GM23338 (cell line): ENCODE data around the gene CCDC60.

Experiments used
- CREB1 ChIP-seq: fragments of 250-450 bp; sonication (Bioruptor Pico); IDR thresholded peaks from 2 replicates; pipeline ENCODE4 v1.5.0; 2020; ENCODE audit warnings: low read depth, mild to moderate bottlenecking, moderate library complexity
- EZH2 ChIP-seq: fragments of 200-600 bp; sonication (generic); IDR thresholded peaks from one replicate; pipeline ENCODE4 v1.8.0; 2017; ENCODE audit warnings: antibody characterized with exemption, mild to moderate bottlenecking, low read depth; ENCODE audit not compliant: unreplicated experiment
- EZH2phosphoT487 ChIP-seq: fragments of 200-600 bp; sonication (generic); IDR thresholded peaks from one replicate; pipeline ENCODE4 v1.8.1; 2018; ENCODE audit warnings: antibody characterized with exemption; ENCODE audit not compliant: unreplicated experiment
- POLR2AphosphoS5 ChIP-seq: IDR thresholded peaks from 2 replicates; pipeline ENCODE4 v1.6.1; 2016; ENCODE audit warnings: antibody characterized with exemption, low read depth
- REST ChIP-seq: IDR thresholded peaks from one replicate; pipeline ENCODE4 v1.6.1; 2018; ENCODE audit warnings: antibody characterized with exemption; ENCODE audit not compliant: unreplicated experiment
- ZNF114 ChIP-seq: fragments of 250-450 bp; sonication (Bioruptor Pico); IDR thresholded peaks from 2 replicates; pipeline ENCODE4 v1.5.0; 2020; ENCODE audit warnings: mild to moderate bottlenecking, moderate library complexity
- ZNF331 ChIP-seq: fragments of 250-450 bp; sonication (Bioruptor Pico); IDR thresholded peaks from 2 replicates; pipeline ENCODE4 v1.5.0; 2020; ENCODE audit warnings: low read depth, mild to moderate bottlenecking, moderate library complexity
- TF ChIP-seq, protein P1 (sequence below), 2 experiments: fragments of 200-600 bp in 1 of 2; sonication (generic) in 1 of 2; conservative IDR thresholded peaks; 2 replicates each; pipeline versions ENCODE4 v1.5.1 to v1.6.1; 2016 to 2017; ENCODE audit warnings: antibody characterized with exemption in 2 of 2, low read depth in 2 of 2, mild to moderate bottlenecking in 2 of 2, moderate library complexity in 1 of 2
- TF ChIP-seq, protein P2 (sequence below): fragments of 250-450 bp; sonication (Bioruptor Pico); IDR thresholded peaks from 2 replicates; pipeline ENCODE4 v1.5.0; 2020; ENCODE audit warnings: mild to moderate bottlenecking, moderate library complexity

DNA sequence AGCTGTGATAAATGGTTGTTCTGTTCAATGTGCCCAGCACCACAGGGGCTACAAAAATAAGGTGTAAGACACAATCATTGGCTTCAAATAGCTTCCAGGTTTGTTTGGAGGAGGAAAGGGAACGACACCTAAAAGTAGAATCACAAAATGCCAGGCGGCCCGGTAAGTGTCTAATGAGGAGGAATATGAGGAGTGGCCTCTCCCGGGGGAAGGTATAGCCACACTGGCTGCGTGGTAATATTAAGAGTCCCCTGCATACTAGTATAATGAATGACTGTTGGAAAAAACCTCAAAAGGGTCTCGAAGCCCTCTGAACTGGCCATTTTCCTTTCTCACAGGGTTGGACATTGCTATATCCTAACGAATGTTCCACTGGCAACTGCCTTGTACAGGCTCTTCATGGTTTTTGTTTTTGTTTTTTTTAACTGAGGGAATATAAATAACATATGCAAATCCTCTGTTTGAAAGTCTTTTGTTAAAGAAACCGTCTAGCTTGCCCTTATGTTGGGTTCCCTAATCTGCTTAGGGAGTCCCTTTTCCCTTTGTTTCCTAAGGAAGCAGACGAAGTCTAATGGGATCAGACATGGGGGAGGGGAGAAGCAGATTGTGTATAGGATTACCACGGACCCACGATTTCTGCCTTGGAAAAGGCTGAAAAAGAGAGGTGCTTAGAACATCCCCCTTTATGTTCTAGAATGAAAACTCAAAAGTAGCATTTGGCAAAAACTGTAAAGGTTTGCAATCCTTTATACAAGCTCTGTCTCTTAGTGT is 4.2 kb downstream of the CCDC60 start:
- TF ChIP-seq, protein P1, sequence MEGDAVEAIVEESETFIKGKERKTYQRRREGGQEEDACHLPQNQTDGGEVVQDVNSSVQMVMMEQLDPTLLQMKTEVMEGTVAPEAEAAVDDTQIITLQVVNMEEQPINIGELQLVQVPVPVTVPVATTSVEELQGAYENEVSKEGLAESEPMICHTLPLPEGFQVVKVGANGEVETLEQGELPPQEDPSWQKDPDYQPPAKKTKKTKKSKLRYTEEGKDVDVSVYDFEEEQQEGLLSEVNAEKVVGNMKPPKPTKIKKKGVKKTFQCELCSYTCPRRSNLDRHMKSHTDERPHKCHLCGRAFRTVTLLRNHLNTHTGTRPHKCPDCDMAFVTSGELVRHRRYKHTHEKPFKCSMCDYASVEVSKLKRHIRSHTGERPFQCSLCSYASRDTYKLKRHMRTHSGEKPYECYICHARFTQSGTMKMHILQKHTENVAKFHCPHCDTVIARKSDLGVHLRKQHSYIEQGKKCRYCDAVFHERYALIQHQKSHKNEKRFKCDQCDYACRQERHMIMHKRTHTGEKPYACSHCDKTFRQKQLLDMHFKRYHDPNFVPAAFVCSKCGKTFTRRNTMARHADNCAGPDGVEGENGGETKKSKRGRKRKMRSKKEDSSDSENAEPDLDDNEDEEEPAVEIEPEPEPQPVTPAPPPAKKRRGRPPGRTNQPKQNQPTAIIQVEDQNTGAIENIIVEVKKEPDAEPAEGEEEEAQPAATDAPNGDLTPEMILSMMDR (conservative IDR thresholded peaks at IDR 0.05; ENCODE audit: low read depth in 2 of 2), result no peak
- no peak for TF ChIP-seq ZNF114 (CRISPR knock-in tag)
- no peak for TF ChIP-seq EZH2
- TF ChIP-seq, protein P2, sequence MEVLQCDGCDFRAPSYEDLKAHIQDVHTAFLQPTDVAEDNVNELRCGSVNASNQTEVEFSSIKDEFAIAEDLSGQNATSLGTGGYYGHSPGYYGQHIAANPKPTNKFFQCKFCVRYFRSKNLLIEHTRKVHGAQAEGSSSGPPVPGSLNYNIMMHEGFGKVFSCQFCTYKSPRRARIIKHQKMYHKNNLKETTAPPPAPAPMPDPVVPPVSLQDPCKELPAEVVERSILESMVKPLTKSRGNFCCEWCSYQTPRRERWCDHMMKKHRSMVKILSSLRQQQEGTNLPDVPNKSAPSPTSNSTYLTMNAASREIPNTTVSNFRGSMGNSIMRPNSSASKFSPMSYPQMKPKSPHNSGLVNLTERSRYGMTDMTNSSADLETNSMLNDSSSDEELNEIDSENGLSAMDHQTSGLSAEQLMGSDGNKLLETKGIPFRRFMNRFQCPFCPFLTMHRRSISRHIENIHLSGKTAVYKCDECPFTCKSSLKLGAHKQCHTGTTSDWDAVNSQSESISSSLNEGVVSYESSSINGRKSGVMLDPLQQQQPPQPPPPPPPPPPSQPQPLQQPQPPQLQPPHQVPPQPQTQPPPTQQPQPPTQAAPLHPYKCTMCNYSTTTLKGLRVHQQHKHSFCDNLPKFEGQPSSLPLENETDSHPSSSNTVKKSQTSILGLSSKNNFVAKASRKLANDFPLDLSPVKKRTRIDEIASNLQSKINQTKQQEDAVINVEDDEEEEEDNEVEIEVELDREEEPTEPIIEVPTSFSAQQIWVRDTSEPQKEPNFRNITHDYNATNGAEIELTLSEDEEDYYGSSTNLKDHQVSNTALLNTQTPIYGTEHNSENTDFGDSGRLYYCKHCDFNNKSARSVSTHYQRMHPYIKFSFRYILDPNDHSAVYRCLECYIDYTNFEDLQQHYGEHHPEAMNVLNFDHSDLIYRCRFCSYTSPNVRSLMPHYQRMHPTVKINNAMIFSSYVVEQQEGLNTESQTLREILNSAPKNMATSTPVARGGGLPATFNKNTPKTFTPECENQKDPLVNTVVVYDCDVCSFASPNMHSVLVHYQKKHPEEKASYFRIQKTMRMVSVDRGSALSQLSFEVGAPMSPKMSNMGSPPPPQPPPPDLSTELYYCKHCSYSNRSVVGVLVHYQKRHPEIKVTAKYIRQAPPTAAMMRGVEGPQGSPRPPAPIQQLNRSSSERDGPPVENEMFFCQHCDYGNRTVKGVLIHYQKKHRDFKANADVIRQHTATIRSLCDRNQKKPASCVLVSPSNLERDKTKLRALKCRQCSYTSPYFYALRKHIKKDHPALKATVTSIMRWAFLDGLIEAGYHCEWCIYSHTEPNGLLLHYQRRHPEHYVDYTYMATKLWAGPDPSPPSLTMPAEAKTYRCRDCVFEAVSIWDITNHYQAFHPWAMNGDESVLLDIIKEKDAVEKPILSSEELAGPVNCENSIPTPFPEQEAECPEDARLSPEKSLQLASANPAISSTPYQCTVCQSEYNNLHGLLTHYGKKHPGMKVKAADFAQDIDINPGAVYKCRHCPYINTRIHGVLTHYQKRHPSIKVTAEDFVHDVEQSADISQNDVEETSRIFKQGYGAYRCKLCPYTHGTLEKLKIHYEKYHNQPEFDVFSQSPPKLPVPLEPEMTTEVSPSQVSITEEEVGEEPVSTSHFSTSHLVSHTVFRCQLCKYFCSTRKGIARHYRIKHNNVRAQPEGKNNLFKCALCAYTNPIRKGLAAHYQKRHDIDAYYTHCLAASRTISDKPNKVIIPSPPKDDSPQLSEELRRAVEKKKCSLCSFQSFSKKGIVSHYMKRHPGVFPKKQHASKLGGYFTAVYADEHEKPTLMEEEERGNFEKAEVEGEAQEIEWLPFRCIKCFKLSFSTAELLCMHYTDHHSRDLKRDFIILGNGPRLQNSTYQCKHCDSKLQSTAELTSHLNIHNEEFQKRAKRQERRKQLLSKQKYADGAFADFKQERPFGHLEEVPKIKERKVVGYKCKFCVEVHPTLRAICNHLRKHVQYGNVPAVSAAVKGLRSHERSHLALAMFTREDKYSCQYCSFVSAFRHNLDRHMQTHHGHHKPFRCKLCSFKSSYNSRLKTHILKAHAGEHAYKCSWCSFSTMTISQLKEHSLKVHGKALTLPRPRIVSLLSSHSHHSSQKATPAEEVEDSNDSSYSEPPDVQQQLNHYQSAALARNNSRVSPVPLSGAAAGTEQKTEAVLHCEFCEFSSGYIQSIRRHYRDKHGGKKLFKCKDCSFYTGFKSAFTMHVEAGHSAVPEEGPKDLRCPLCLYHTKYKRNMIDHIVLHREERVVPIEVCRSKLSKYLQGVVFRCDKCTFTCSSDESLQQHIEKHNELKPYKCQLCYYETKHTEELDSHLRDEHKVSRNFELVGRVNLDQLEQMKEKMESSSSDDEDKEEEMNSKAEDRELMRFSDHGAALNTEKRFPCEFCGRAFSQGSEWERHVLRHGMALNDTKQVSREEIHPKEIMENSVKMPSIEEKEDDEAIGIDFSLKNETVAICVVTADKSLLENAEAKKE, result no peak
- no peak for TF ChIP-seq EZH2phosphoT487
- TF ChIP-seq POLR2AphosphoS5, result peak; percentile 25; the same call in 1 of the 2 replicates
- no peak for TF ChIP-seq REST
- no peak for TF ChIP-seq CREB1 (CRISPR knock-in tag)
- TF ChIP-seq ZNF331 (CRISPR knock-in tag), result no peak
